ENCODE data around the gene FJX1. TPM values are rescaled to one million over a fixed set of nuclear protein-coding genes. Genes with fewer than 3 reads are reported as not detected.

FJX1 gene
- total and polyA plus RNA-seq, 2 experiments from 2014 or later, result 9.4 to 16.1 TPM

GRCh38 chr11:35602160-35602793 is 16.0 kb upstream of the FJX1 start (continued):
- TF ChIP-seq ZNF462 (CRISPR knock-in tag; IDR thresholded peaks at IDR 0.05) (no peak), EZH2 (IDR thresholded peaks at IDR 0.05; ENCODE audit: low read depth, unreplicated experiment) (no peak), EZH2phosphoT487 (IDR thresholded peaks at IDR 0.05; ENCODE audit: unreplicated experiment) (no peak), ZNF114 (CRISPR knock-in tag; IDR thresholded peaks at IDR 0.05) (no peak), CTCF (conservative IDR thresholded peaks at IDR 0.05; ENCODE audit: low read depth in 2 of 2) (no peak)

GRCh38 chr11:35602979-35603378 is 15.3 kb upstream of the FJX1 start:
- no peaks in the 10 kb centered on the region for H4K20me1 ChIP-seq (replicated peaks; ENCODE audit: insufficient read depth)
- no peaks in the 10 kb centered on the region for H3K9me2 ChIP-seq (ENCODE audit: insufficient read depth)
- no peak overlapping the region for H3K4me2 ChIP-seq
- H3K4me1 Mint-ChIP-seq, result no peaks in the 10 kb centered on the region; the same call in 2 of the 3 replicates
- no peak overlapping the region for H3K4me3 ChIP-seq
- H3K79me2 ChIP-seq (replicated peaks; ENCODE audit: insufficient read depth), result no peaks in the 10 kb centered on the region
- no peaks in the 10 kb centered on the region for H3K4me1 ChIP-seq (ENCODE audit: insufficient read depth)
- no peak overlapping the region for H2AFZ ChIP-seq
- H3K27ac ChIP-seq (ENCODE audit: low read depth), result no peak overlapping the region
- H3K27me3 Mint-ChIP-seq (ENCODE audit: insufficient read depth, low read depth, poor library complexity), result no peaks in the 10 kb centered on the region
- H3F3A ChIP-seq (replicated peaks; ENCODE audit: low read depth), result no peaks in the 10 kb centered on the region
- no peaks in the 10 kb centered on the region for H3K27me3 ChIP-seq (ENCODE audit: insufficient read depth)
- H3K27ac Mint-ChIP-seq, result no peak overlapping the region
- no peak overlapping the region for H3K4me3 Mint-ChIP-seq
- ATAC-seq (no peak), DNase-seq (ENCODE audit: low spot score) (no peak)
- H3K36me3 Mint-ChIP-seq (ENCODE audit: low read depth), result no peaks in the 10 kb centered on the region
- H3K36me3 ChIP-seq (ENCODE audit: insufficient read depth), result no peaks in the 10 kb centered on the region
- H3K9me3 Mint-ChIP-seq, result no peaks in the 10 kb centered on the region
- TF ChIP-seq ETS1 (IDR thresholded peaks at IDR 0.05), result no peak
- no peak for TF ChIP-seq EZH2 (IDR thresholded peaks at IDR 0.05; ENCODE audit: low read depth, unreplicated experiment)
- no peak for TF ChIP-seq CTCF (conservative IDR thresholded peaks at IDR 0.05; ENCODE audit: low read depth in 2 of 2)
- no peak for TF ChIP-seq CREB1 (CRISPR knock-in tag; IDR thresholded peaks at IDR 0.05; ENCODE audit: low read depth)
- no peak for TF ChIP-seq STAT1 (IDR thresholded peaks at IDR 0.05; ENCODE audit: unreplicated experiment)
- TF ChIP-seq POLR2AphosphoS5 (IDR thresholded peaks at IDR 0.05; ENCODE audit: low read depth), result no peak

All from GM23338 (cell line).